ENCODE data around the gene CLEC4A.

DNA sequence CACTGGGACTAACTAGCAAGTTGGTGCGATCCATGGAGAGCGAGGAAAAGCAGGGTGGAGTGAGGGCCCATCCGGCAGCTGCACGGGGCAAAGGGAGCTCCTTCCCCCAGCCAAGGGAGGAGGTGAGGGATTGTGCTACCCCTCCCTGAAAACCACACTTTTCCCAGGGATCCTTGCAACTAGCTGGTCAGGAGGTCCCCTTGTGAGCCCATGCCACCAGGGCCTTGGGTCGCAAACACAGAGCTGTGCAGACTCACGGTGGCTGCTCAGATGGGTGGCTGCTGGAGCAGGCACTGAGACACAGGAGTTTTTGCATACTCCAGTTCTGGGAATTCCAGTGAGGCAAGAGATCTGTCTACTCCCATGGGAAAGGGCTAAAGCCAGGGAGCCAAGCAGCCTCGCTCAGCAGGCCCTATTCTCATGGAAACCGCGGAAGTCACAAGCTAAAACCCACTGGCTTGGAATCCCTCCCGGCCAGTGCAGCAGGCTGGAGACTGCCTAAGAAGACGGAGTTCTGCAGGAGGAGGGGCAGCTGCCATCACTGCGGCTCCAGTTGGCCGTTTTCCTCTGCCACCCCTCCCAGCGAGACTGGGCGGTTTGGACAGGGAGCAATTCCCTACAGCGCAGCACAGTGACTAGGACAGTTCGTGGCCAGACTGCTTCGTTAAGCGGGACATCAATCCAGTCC lies 22.5 kb downstream of the CLEC4A start:
- TF ChIP-seq CBX2 (IDR thresholded peaks at IDR 0.05; ENCODE audit: borderline replicate concordance, low read depth) (no peak), SMC3 (IDR thresholded peaks at IDR 0.05) (no peak), CEBPB (IDR thresholded peaks at IDR 0.05) (no peak), POLR2A (IDR thresholded peaks at IDR 0.05; ENCODE audit: low read length) (no peak), HOXB13 (CRISPR knock-in tag; IDR thresholded peaks at IDR 0.05; ENCODE audit: low read depth) (no peak), EP300 (IDR thresholded peaks at IDR 0.05) (no peak)
- TF ChIP-seq, protein P1, sequence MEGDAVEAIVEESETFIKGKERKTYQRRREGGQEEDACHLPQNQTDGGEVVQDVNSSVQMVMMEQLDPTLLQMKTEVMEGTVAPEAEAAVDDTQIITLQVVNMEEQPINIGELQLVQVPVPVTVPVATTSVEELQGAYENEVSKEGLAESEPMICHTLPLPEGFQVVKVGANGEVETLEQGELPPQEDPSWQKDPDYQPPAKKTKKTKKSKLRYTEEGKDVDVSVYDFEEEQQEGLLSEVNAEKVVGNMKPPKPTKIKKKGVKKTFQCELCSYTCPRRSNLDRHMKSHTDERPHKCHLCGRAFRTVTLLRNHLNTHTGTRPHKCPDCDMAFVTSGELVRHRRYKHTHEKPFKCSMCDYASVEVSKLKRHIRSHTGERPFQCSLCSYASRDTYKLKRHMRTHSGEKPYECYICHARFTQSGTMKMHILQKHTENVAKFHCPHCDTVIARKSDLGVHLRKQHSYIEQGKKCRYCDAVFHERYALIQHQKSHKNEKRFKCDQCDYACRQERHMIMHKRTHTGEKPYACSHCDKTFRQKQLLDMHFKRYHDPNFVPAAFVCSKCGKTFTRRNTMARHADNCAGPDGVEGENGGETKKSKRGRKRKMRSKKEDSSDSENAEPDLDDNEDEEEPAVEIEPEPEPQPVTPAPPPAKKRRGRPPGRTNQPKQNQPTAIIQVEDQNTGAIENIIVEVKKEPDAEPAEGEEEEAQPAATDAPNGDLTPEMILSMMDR (IDR thresholded peaks at IDR 0.05): no peak

All from A549 (cell line).